Vagina (tissue), 2 donors: ENCODE results near the gene MEMO1.

Source experiments
- CTCF ChIP-seq, 3 experiments: fragments of 450-650 bp in 2 of 3; fragments of 200-600 bp in 1 of 3; sonication (generic) in 1 of 3; IDR thresholded peaks; one replicate each; pipeline ENCODE4 v1.5.1; 2017 to 2019; ENCODE audit warnings: antibody characterized with exemption in 3 of 3, mild to moderate bottlenecking in 2 of 3, moderate library complexity in 2 of 3
- POLR2A ChIP-seq, 2 donors: fragments of 450-650 bp; IDR thresholded peaks; one replicate each; pipeline ENCODE4 v1.6.1; 2017; ENCODE audit warnings: antibody characterized with exemption in 2 of 2, mild to moderate bottlenecking in 2 of 2, moderate library complexity in 2 of 2
- POLR2AphosphoS5 ChIP-seq, 2 donors: sonication (generic); formaldehyde crosslinking; IDR thresholded peaks; one replicate each; pipeline ENCODE4 v1.9.0; 2017; ENCODE audit warnings: antibody characterized with exemption in 2 of 2, mild to moderate bottlenecking in 2 of 2, low read depth in 1 of 2; ENCODE audit not compliant: insufficient read depth in 1 of 2

- TF ChIP-seq POLR2A (IDR thresholded peaks at IDR 0.05): no peak
- TF ChIP-seq CTCF (IDR thresholded peaks at IDR 0.05): no peak
- TF ChIP-seq POLR2AphosphoS5 (IDR thresholded peaks at IDR 0.05; ENCODE audit: insufficient read depth in 1 of 2, low read depth in 1 of 2): no peak
Measured at GRCh38 chr2:31925517-31925916, 85.3 kb downstream of the MEMO1 start.
